ENCODE measurements around the gene PGS1. TPM values are rescaled to one million over a fixed set of nuclear protein-coding genes. Genes with fewer than 3 reads are reported as not detected.
A peak's percentile ranks its signal among the peaks of the same experiment; 100 is the strongest.

The PGS1 gene
- total RNA-seq, 1 donor from 2014 or later, result 41.8 TPM

- no peak overlapping the region for H3K27ac ChIP-seq
- H3K4me1 ChIP-seq, result no peaks in the 10 kb centered on the region
- H3K36me3 ChIP-seq, result peaks cover 32 to 61% of the 10 kb centered on the region in 2 donors
- no peaks in the 10 kb centered on the region for H3K9me3 ChIP-seq
- no peak overlapping the region for H3K4me3 ChIP-seq
- DNase-seq (ENCODE audit: low spot score in 2 of 2), result peak in 1 of 2 donors; percentile 86
- H3K27me3 ChIP-seq, result no peaks in the 10 kb centered on the region
- peak; percentile 96 to 100 (median 97) for TF ChIP-seq CTCF (IDR thresholded peaks at IDR 0.05)
- intact Hi-C loops (cut with DNase I), result loop anchor here (1.0 to 5.0 kb wide), 5 partner anchors 23 to 169 kb away; partner anchors contain the start of genes PGS1 and SOCS3
These were observed 43.3 kb downstream of the PGS1 start for GRCh38 chr17:78421534-78422266.

- intact Hi-C loops (cut with DNase I), result loop anchor here (1.0 to 5.0 kb wide), 4 partner anchors 45 to 170 kb away; partner anchors contain the start of genes PGS1 and SOCS3
- peak in 1 of 3 experiments; percentile 1 for TF ChIP-seq CTCF (IDR thresholded peaks at IDR 0.05)
- Histone ChIP-seq H3K9me3 (no peaks in the 10 kb centered on the region), H3K36me3 (peaks cover 32 to 66% of the 10 kb centered on the region in 2 donors), H3K27me3 (no peaks in the 10 kb centered on the region), H3K4me3 (no peak overlapping the region), H3K27ac (no peak overlapping the region), H3K4me1 (no peaks in the 10 kb centered on the region)
- DNase-seq (ENCODE audit: low spot score in 2 of 2), result no peak
These were observed 43.8 kb downstream of the PGS1 start for GRCh38 chr17:78422267-78422605.

- no peaks in the 10 kb centered on the region for H3K27me3 ChIP-seq
- H3K9me3 ChIP-seq, result no peaks in the 10 kb centered on the region
- H3K36me3 ChIP-seq, result peaks cover 32 to 70% of the 10 kb centered on the region in 2 donors
- H3K4me3 ChIP-seq, result no peak overlapping the region
- H3K4me1 ChIP-seq, result no peaks in the 10 kb centered on the region
- intact Hi-C loops (cut with DNase I), result loop anchor here (1.0 to 5.0 kb wide), 4 partner anchors 46 to 171 kb away; partner anchors contain the start of genes PGS1 and SOCS3
- no peak for DNase-seq (ENCODE audit: low spot score in 2 of 2)
- no peak for TF ChIP-seq CTCF (IDR thresholded peaks at IDR 0.05)
- no peak overlapping the region for H3K27ac ChIP-seq
These were observed 44.6 kb downstream of the PGS1 start for GRCh38 chr17:78422872-78423588.

GRCh38 chr17:78423961-78424675 lies 45.7 kb downstream of the PGS1 start:
- DNase-seq (ENCODE audit: low spot score in 2 of 2), result no peak
- intact Hi-C loops (cut with DNase I), result loop anchor here (5.0 kb wide), 2 partner anchors 47 to 172 kb away; partner anchors contain the start of gene PGS1
- no peaks in the 10 kb centered on the region for H3K4me1 ChIP-seq
- peaks cover 32 to 77% of the 10 kb centered on the region in 2 donors for H3K36me3 ChIP-seq
- TF ChIP-seq CTCF (IDR thresholded peaks at IDR 0.05), result no peak
- no peak overlapping the region for H3K27ac ChIP-seq
- H3K27me3 ChIP-seq, result no peaks in the 10 kb centered on the region
- no peaks in the 10 kb centered on the region for H3K9me3 ChIP-seq
- H3K4me3 ChIP-seq, result no peak overlapping the region

GRCh38 chr17:78425429-78425828 lies 47.0 kb downstream of the PGS1 start:
- Histone ChIP-seq H3K27ac (no peak overlapping the region), H3K36me3 (peaks cover 24 to 75% of the 10 kb centered on the region in 2 donors), H3K4me3 (no peak overlapping the region), H3K4me1 (no peaks in the 10 kb centered on the region), H3K9me3 (no peaks in the 10 kb centered on the region), H3K27me3 (no peaks in the 10 kb centered on the region)
- no peak for DNase-seq (ENCODE audit: low spot score in 2 of 2)
- no peak for TF ChIP-seq CTCF (IDR thresholded peaks at IDR 0.05)
- intact Hi-C loops (cut with DNase I), result no loop called here

Measured in ascending aorta (tissue), 2 donors.